Head of caudate nucleus (tissue), 42 donors: ENCODE results near the gene ZYX.
"Not testable (repeated sequence)": the region's sequence is repeated elsewhere in the genome, so short reads cannot be mapped to it uniquely, and the experiment has no call there.

Experiments used
- DNase-seq, 42 donors: peaks; one replicate each; pipeline versions ENCODE4 v3.0.0 to v3.0.0-alpha.2; 2020 to 2021; ENCODE audit warnings: mixed read lengths in 7 of 42
- intact Hi-C: fragments of 100-400 bp; cut with DNase I; formaldehyde crosslinking; loops from one replicate; pipeline ENCODE4 v1.15.0; 2022

The ZYX gene

DNA sequence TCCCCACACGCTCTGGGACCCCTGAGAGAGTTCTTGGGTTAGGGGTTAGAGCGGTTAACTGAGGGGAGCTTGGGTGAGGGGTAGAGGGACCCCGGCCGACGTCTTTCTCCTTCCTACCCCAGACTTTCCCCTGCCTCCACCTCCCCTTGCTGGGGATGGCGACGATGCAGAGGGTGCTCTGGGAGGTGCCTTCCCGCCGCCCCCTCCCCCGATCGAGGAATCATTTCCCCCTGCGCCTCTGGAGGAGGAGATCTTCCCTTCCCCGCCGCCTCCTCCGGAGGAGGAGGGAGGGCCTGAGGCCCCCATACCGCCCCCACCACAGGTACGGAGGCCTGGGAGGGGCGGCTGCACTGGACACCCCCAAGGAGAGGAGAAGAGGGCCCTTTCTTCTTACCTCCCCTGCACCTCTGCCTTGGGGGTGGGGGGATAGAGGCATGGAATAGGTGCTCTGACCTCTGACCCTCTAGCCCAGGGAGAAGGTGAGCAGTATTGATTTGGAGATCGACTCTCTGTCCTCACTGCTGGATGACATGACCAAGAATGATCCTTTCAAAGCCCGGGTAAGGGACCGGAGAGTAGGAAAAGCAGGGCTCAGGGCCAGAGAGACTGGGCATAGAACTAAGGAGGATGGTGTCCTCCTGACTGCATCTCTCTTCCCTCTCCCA lies 1.1 kb downstream of the ZYX start:
- intact Hi-C loops = no loop called here
- DNase-seq = no peak

GRCh38 chr7:143382791-143383641 lies 1.9 kb downstream of the ZYX start:
- DNase-seq = no peak
- intact Hi-C loops = no loop called here

DNA sequence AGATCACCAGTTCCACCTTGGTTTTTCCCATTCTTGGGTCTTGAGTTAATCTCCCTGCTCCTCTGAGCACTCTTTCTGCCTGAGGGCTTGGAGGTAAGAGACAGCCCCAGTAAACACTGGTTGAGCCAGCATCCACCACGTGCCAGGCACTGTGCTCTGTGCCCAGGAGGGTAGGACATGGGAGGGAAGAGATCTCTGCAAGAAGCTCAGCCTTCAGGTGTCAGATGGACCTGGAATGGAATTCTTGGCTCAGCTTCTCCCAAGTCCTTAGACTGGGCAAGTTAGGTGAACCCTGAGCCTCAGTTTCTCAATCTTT lies 2.5 kb downstream of the ZYX start:
- intact Hi-C loops = no loop called here
- DNase-seq = no peak

GRCh38 chr7:143384148-143384547 lies 3.0 kb downstream of the ZYX start:
- DNase-seq = no peak
- intact Hi-C loops = no loop called here

DNA sequence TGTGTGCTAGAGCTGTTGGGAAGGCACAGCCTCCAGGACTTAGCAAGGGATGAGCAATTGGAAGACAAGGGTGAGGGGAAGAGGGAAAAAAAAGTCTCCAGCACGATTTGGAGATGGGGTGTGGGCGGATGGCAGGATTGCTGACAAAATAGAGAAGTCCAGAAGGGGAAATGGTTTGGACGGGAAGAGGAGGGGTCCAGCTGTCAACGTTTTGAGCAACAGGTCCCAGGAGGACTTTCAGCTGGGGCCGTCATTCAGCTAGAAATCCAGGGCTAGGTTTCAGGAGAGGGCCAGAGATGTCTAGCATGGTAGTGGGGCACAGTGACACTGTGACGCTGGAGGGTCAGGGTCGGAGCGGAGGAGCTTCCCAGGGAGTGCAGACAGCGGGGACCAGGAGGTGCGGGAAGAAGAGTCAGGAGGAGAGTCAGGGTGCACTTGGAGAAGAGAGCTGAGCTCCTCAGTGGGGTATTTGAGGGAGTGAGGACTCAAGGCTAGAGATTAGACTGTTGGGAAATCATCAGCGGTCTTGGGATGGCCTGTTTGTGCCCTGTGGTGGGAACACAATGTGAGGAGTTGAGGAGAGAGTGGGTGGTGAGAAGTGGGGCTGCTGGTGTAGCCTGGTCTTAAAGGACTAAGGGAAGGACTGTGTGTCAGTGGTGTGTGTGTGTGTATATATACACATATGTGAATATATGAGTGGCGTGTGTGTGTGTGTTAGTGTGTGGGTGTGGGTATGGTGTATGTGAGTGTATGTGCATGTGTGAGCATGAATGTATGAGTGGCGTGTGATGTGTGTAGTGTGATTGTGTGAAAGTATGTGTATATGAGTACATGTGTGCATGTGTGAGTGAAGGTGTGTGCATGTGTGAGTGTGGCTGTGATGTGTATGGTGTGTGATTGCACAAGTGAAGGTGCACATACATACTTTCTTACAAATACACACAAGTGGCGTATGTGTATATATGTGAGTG lies 3.8 kb downstream of the ZYX start:
- DNase-seq = no peak
- intact Hi-C loops = no loop called here

DNA sequence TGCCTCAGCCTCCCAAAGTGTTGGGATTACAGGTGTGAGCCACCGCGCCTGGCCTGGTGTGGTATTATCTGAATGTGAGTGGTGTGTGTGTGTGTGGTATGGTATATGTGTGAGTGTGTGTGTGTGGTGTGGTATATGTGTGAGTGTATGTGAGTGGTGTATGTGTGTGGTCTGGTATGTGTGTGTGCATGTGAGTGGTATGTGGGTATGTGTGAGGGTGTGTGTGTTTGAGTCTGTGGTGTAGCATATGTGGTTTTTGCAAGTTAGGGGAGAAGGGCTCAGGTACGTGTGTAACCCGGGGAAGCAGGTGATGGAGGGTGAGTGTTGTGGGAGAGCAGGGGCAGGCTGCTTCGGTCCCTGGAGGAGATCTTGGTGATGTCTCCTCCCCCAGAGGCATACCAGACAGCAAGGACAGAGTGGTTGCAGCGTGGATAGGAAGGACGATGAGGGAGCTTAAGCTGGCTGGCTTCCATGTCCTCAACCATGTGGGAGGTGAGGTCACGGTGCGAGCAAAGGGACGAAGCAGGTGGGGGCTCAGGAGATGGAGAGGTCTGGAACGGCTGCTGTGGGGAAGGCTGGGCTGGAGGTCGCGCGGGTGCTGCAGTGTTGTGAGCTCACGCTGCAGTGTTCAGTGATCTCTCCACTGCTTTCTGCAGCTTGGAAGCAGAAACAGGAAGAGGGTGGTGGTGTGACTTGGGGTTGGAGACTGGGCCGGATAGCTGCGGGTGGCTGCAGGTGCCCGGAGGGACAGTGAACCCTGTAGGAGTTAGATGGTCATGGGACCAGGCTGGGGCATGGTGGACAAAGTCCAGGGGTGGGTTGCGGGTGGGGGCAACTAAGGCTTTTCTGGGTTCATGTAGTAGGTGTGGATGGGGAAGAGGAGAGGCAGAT lies 5.0 kb downstream of the ZYX start:
- intact Hi-C loops = no loop called here

GRCh38 chr7:143387156-143387975 lies 6.2 kb downstream of the ZYX start:
- no peak for DNase-seq
- intact Hi-C loops = no loop called here

More for the DNA sequence above, 5.0 kb downstream of the ZYX start:
- peak in 1 of 42 donors; percentile 56 for DNase-seq

- intact Hi-C loops = no loop called here
- no peak for DNase-seq
Observed at GRCh38 chr7:143388051-143388450, 6.9 kb downstream of the ZYX start.

GRCh38 chr7:143388491-143389101 lies 7.5 kb downstream of the ZYX start:
- DNase-seq = no peak

DNA sequence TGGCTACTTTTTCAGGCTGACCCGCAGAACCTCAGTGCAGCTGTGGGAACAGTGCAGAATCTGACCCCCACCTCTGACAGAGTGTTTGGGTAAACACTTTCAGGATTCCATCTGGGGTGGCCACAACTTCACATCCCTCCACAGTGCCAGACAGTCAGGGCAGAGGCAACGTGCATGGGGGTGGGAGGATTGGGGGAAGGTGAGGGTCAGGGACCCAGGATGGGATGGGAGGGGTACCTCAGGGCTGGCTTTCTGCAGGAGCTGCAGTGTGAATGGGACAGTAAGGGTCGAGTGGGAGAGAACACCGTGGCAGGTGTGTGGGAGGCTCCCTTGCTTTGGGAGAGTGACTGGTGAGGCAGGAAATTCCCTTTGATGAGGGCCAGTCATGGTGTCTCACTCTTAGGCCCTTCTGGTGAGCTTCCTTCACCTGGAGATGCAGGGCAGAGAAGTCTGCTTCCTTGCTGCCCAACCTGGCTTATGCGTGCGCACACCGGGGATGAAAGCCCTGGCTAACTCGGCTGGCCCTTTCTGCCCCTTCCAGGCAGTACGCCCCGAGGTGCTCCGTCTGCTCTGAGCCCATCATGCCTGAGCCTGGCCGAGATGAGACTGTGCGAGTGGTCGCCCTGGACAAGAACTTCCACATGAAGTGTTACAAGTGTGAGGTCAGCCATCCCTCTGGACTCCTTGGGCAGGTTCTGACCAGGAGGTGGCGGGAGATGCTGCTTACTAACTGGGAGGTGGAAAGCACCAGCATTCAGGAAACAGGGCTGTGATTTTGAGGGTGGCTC lies 8.4 kb downstream of the ZYX start:
- no peak for DNase-seq
- intact Hi-C loops = no loop called here

More at GRCh38 chr7:143388491-143389101, 7.5 kb downstream of the ZYX start:
- intact Hi-C loops = no loop called here

DNA sequence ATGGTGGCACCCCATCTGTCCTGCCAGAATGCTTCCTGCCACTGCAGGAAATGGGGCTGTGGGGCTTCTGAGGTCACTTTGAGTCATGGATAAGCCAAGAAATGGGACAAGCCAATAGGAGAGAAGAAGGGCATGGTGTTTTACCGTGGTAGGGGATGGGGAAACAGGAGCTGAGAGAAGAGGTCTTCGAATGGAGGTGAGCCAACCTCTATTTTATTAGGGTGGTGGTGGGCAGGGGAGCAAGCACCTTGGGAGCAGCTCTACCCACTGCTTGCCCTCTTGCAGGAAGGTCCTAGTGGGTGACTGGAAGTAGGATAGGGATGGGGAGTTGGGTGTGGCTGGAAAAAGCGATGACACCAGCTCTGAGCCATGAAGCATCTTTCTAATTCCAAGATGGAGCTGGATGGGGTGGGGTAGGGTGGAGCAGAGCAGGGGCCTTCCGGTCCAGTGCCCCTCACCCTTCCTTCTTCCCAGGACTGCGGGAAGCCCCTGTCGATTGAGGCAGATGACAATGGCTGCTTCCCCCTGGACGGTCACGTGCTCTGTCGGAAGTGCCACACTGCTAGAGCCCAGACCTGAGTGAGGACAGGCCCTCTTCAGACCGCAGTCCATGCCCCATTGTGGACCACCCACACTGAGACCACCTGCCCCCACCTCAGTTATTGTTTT lies 9.1 kb downstream of the ZYX start:
- no peak for DNase-seq
- intact Hi-C loops = no loop called here

DNA sequence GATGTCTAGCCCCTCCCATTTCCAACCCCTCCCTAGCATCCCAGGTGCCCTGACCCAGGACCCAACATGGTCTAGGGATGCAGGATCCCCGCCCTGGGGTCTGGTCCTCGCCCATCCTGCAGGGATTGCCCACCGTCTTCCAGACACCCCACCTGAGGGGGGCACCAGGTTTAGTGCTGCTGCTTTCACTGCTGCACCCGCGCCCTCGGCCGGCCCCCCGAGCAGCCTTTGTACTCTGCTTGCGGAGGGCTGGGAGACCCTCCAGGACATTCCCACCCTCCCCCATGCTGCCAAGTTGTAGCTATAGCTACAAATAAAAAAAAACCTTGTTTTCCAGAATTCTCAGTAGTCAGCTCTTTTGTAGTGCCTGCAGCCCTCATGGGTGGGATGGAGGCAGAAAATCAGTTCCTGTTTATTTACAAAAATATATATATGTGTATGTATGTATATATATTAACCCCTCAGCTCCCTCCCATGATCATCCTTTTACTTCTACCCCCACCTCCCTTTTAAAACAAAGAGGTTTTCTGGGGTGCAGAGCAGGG lies 9.7 kb downstream of the ZYX start:
- DNase-seq = no peak
- intact Hi-C loops = no loop called here

- intact Hi-C loops = no loop called here
- DNase-seq = no peak
Observed at GRCh38 chr7:143391462-143392404, 10.6 kb downstream of the ZYX start.

GRCh38 chr7:143392427-143392826 lies 11.3 kb downstream of the ZYX start:
- intact Hi-C loops, DNase-seq: not testable (repeated sequence)

- no peak for DNase-seq
- intact Hi-C loops = no loop called here
Observed at GRCh38 chr7:143392875-143393266, 11.7 kb downstream of the ZYX start.
